ENCODE data around the gene SSBP3.

DNA sequence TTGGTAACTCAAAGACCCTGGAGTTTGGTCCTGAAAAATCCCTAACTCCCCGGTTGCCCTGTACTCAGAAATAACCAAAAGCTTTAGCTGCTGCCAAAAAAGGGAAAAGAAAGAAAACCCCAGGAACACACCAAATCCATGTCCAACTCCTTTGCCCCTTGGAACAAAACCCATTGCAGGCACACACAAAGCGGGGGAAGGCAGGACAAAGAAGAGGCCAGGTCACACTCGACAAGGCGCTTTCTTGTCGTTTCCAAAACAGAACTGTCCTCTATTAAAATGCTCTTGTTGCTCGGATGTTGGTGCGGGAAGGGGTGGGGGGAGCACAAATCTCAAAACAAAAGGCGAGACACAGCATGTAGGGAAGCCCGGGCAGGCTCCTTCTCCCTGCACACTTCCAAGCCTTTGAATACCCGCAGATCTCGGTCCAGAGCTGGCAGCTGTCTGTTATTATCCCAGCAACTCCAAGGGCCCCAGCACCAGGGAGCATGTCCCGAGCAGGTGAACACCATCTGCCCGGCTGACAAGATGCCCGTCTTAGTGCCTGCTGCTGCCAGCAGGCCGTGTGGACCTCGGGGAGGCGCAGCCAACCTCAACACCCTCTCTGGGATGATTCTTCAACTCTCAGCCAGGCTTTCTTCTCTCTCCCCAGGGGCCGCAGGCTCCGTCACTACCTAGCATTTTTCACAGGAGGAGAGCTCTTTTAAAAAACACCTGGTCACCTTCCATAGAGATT is 96.4 kb downstream of the SSBP3 start:
- TF ChIP-seq, protein P1, sequence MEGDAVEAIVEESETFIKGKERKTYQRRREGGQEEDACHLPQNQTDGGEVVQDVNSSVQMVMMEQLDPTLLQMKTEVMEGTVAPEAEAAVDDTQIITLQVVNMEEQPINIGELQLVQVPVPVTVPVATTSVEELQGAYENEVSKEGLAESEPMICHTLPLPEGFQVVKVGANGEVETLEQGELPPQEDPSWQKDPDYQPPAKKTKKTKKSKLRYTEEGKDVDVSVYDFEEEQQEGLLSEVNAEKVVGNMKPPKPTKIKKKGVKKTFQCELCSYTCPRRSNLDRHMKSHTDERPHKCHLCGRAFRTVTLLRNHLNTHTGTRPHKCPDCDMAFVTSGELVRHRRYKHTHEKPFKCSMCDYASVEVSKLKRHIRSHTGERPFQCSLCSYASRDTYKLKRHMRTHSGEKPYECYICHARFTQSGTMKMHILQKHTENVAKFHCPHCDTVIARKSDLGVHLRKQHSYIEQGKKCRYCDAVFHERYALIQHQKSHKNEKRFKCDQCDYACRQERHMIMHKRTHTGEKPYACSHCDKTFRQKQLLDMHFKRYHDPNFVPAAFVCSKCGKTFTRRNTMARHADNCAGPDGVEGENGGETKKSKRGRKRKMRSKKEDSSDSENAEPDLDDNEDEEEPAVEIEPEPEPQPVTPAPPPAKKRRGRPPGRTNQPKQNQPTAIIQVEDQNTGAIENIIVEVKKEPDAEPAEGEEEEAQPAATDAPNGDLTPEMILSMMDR (IDR thresholded peaks at IDR 0.05; ENCODE audit: low read depth, low read length): no peak
- no peak for TF ChIP-seq EZH2phosphoT487 (IDR thresholded peaks at IDR 0.05; ENCODE audit: low read depth)
